NCI-H748 treated with DMSO at 0.1 percent for 48 hours (cell line): Measurements from ENCODE around the gene MYO1B.
"Not testable (repeated sequence)": the region's sequence is repeated elsewhere in the genome, so short reads cannot be mapped to it uniquely, and the experiment has no call there.

Source experiments
- DNase-seq: peaks from one replicate; lab custom pipeline; 2025; lab: John Stamatoyannopoulos, UW

The MYO1B gene

GRCh38 chr2:191410646-191411436, 165.6 kb downstream of the MYO1B start:
- no peak for DNase-seq

GRCh38 chr2:191411472-191411871, 166.3 kb downstream of the MYO1B start:
- DNase-seq, result no peak

- DNase-seq, result no peak
These were observed 167.1 kb downstream of the MYO1B start for GRCh38 chr2:191412353-191412752.

- no peak for DNase-seq
These were observed 169.9 kb downstream of the MYO1B start for GRCh38 chr2:191415101-191415500.

GRCh38 chr2:191415858-191416257, 170.7 kb downstream of the MYO1B start:
- DNase-seq, result no peak

- no peak for DNase-seq
These were observed 172.5 kb downstream of the MYO1B start for GRCh38 chr2:191417746-191418145.

GRCh38 chr2:191421950-191422349, 176.7 kb downstream of the MYO1B start:
- no peak for DNase-seq

GRCh38 chr2:191427031-191427430, 181.8 kb downstream of the MYO1B start:
- no peak for DNase-seq

GRCh38 chr2:191428141-191428540, 182.9 kb downstream of the MYO1B start:
- DNase-seq, result no peak

GRCh38 chr2:191430476-191430875, 185.3 kb downstream of the MYO1B start:
- DNase-seq, result no peak

GRCh38 chr2:191432121-191432520, 186.9 kb downstream of the MYO1B start:
- no peak for DNase-seq

- DNase-seq, result no peak
These were observed 188.9 kb downstream of the MYO1B start for GRCh38 chr2:191434072-191434471.

GRCh38 chr2:191435141-191435540, 189.9 kb downstream of the MYO1B start:
- DNase-seq, result no peak

GRCh38 chr2:191436368-191437055, 191.3 kb downstream of the MYO1B start:
- no peak for DNase-seq

GRCh38 chr2:191439481-191439880, 194.3 kb downstream of the MYO1B start:
- no peak for DNase-seq

GRCh38 chr2:191441496-191442214, 196.5 kb downstream of the MYO1B start:
- DNase-seq, result no peak

GRCh38 chr2:191443446-191443845, 198.2 kb downstream of the MYO1B start:
- no peak for DNase-seq

GRCh38 chr2:191446910-191447309, 201.7 kb downstream of the MYO1B start:
- no peak for DNase-seq

- DNase-seq, result no peak
These were observed 205.9 kb downstream of the MYO1B start for GRCh38 chr2:191451116-191451515.

- DNase-seq, result no peak
These were observed 206.9 kb downstream of the MYO1B start for GRCh38 chr2:191452065-191452464.

GRCh38 chr2:191453761-191454160, 208.6 kb downstream of the MYO1B start:
- DNase-seq, result no peak

GRCh38 chr2:191456506-191456905, 211.3 kb downstream of the MYO1B start:
- not testable (repeated sequence) for DNase-seq

- no peak for DNase-seq
These were observed 214.0 kb downstream of the MYO1B start for GRCh38 chr2:191459158-191459557.
